DOHH2 (cell line): Measurements from ENCODE around the gene PVALEF.

Experiments
- EZH2phosphoT487 ChIP-seq: fragments of 200-600 bp; sonication (generic); IDR thresholded peaks from 2 replicates; pipeline ENCODE4 v1.6.1; 2017; ENCODE audit warnings: borderline replicate concordance, mild to moderate bottlenecking, antibody characterized with exemption, low read length, moderate library complexity, mixed read lengths
- TF ChIP-seq, protein P1 (sequence below): fragments of 200-600 bp; sonication (generic); IDR thresholded peaks from one replicate; pipeline ENCODE4 v1.5.1; 2014; ENCODE audit warnings: antibody characterized with exemption, mild to moderate bottlenecking, low read depth, low read length; ENCODE audit not compliant: poor library complexity, severe bottlenecking

GRCh38 chr17:81120695-81121621 lies 44.3 kb upstream of the PVALEF start:
- TF ChIP-seq, protein P1, sequence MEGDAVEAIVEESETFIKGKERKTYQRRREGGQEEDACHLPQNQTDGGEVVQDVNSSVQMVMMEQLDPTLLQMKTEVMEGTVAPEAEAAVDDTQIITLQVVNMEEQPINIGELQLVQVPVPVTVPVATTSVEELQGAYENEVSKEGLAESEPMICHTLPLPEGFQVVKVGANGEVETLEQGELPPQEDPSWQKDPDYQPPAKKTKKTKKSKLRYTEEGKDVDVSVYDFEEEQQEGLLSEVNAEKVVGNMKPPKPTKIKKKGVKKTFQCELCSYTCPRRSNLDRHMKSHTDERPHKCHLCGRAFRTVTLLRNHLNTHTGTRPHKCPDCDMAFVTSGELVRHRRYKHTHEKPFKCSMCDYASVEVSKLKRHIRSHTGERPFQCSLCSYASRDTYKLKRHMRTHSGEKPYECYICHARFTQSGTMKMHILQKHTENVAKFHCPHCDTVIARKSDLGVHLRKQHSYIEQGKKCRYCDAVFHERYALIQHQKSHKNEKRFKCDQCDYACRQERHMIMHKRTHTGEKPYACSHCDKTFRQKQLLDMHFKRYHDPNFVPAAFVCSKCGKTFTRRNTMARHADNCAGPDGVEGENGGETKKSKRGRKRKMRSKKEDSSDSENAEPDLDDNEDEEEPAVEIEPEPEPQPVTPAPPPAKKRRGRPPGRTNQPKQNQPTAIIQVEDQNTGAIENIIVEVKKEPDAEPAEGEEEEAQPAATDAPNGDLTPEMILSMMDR = no peak
- TF ChIP-seq EZH2phosphoT487 = no peak
